GM19025 (cell line): ENCODE results near the gene HIPK1.
"Not testable (repeated sequence)": the region's sequence is repeated elsewhere in the genome, so short reads cannot be mapped to it uniquely, and the experiment has no call there.

Experiments
- ATAC-seq: cut with Tn5 transposase; IDR thresholded peaks from one replicate; pipeline ENCODE4 v1.9.1; 2021; ENCODE audit warnings: mild to moderate bottlenecking, low read depth, moderate library complexity; ENCODE audit not compliant: unreplicated experiment

Gene HIPK1

DNA sequence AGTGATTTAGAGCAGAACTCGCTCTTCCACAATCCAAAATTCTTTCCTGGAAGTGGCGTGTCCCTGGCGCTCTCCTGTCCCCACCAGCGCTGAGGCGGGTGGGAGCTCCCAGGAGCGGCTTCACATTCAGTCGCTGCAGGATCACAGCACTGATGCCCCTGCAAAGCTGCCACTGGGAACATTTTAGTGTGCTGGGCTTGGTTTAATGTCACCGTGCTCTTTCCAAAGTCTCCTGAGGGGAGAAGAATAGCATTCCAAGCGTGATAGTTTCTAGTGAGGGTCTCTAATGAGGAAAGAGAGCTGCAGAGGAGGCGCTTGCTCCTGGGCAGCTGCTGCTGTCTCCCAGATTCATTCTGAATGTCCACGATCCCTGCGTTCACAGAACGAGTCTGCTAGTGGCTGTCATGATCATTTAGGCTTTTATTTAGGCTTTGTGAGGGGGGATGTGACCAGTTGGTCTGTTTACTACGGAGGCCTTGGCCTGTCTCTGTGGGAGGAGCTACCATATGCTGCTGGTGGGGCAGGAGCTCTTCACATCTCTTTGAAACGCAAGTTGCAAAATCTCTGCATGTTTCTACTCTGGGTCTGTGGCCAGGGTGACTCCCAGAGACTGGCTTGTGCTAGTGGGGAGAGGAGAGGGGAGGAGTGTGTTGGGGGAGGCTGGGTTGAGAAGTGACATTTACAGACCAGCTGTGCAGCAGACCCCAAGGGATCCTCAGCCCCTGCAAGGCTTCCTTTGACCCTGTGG lies 73.5 kb downstream of the HIPK1 start:
- no peak for ATAC-seq

DNA sequence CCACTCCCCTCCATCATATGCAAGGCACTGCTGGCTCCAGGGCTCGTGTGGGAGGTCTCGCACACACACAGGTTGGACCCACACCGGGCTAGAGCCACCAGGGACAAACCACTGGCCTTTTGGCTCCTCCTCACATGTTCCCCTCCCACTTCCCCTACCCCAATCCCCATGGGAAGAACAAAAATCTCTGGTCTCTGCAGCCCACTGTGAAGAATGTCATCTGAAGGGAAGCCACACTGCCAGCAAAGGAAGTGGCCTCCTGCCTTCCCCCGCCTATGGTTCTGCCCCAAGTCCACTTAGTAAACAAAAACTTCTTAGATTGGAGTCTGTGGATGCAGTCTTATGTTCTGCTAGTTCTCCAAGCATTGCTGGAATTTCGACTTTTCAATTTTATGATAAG lies 74.3 kb downstream of the HIPK1 start:
- ATAC-seq = no peak

GRCh38 chr1:114006825-114007224 lies 77.7 kb downstream of the HIPK1 start:
- not testable (repeated sequence) for ATAC-seq

GRCh38 chr1:114008480-114008941 lies 79.4 kb downstream of the HIPK1 start:
- no peak for ATAC-seq

DNA sequence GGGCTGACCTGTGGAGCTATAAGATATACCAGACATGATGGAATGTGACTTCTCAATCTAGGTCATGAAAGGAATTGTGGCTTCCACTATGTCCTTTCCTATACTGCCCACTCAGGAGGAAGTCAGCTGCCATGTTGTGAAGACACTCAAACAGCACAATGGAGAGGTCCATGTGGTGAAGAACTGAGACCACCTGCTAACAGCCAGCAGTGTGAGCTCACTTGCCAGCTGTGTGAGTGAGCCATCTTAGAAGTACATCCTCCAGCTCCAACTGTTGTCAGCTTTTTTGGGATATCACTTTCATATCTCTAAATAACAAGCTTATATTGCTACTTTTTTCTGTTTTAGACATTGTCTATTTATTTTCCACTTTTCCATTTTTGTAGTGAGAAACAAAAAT lies 79.9 kb downstream of the HIPK1 start:
- ATAC-seq = no peak

- no peak for ATAC-seq
Observed at GRCh38 chr1:114009393-114009792, 80.3 kb downstream of the HIPK1 start.

DNA sequence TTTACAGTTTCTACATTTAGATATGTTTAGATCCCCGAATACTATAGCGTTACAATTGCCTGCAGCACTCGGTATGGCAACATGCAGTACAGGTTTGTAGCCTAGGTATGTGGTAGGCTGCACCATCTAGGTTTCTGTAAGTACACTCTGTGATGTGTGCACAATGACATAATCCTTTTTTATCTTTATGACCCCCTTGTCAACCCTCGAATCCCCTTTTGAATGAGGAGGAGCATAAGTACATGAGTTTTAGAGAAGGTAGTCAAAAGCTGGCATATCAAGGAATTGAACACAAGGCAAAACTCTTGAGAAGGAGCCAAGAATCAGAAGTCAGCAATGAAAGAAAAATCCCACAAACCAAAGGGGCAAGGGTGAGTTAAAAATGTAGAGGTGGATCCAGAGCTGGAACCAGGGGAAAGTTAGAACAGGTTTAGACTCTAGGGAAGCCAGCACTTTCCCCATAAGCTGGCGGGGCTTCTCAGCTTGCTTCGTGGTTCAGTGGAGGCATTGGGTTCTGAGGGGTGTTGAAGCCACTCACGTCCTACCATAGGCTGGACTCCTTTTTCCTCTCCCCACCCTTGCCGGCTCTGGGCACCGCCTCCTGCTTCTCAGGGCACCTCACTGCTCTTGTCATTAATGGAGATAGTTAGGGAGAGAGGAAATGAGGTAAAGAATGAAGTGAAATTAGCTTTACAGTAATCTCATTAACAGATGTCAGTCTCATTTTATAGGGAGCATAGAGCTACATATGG lies 81.5 kb downstream of the HIPK1 start:
- no peak for ATAC-seq

- ATAC-seq = no peak
Observed at GRCh38 chr1:114011796-114012195, 82.7 kb downstream of the HIPK1 start.

GRCh38 chr1:114015075-114015474 lies 86.0 kb downstream of the HIPK1 start:
- no peak for ATAC-seq

DNA sequence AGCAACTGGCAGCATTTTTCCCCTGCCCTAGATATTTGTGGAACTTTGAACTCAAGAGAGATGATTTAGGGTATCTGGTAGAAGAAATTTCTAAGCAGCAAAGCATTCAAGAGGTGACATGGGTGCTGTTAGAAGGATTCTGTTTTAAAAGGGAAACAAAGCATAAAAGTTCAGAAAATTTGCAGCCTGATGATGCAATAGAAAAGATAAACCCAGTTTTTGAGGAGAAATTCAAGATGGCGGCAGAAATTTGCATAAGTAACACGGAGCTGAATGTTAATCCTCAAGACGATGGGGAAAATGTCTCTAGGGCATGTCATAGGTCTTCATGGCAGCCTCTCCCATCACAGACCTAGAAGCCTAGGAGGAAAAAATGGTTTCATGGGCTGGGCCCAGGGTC lies 90.6 kb downstream of the HIPK1 start:
- not testable (repeated sequence) for ATAC-seq

GRCh38 chr1:114021665-114022099 lies 92.6 kb downstream of the HIPK1 start:
- no peak for ATAC-seq

DNA sequence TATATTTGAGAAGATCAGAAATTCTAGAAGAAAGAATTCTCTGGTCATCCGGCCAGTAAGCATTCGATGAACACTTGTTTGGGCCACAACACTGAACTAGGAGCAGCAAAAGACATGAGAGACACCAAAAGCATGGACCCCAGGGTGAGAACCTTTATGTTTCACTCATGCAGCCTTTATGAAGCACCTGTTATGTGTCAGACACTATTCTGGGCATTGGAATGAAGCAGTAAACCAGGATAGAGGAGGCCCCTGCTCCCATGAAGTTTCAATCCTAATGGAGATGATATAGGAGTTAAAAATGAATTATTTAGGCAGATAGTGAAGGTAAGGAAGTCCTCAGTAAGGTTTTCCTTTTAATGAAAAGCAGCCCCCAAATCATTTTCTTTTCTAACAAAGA lies 93.8 kb downstream of the HIPK1 start:
- ATAC-seq = no peak

GRCh38 chr1:114023377-114023776 lies 94.3 kb downstream of the HIPK1 start:
- ATAC-seq = no peak

DNA sequence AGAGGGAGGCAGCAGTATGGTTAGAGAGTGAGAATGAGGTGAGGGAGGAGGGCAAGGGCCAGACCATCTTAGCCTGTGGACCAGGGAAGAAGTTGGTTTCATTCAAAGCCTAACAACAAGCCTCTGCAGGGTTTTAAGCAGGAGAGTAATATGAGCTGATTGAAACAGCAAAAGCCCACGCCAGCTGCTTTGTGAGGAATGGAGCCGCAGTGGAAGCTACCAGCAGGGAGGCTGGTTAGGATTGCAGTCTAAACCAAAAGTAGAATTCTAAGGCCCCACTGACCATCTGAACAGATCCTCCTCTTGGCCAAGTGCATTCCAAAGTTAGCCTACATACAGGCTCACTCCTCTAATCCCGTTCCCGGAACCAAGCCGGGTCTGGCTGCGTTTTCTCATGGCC lies 94.9 kb downstream of the HIPK1 start:
- no peak for ATAC-seq

DNA sequence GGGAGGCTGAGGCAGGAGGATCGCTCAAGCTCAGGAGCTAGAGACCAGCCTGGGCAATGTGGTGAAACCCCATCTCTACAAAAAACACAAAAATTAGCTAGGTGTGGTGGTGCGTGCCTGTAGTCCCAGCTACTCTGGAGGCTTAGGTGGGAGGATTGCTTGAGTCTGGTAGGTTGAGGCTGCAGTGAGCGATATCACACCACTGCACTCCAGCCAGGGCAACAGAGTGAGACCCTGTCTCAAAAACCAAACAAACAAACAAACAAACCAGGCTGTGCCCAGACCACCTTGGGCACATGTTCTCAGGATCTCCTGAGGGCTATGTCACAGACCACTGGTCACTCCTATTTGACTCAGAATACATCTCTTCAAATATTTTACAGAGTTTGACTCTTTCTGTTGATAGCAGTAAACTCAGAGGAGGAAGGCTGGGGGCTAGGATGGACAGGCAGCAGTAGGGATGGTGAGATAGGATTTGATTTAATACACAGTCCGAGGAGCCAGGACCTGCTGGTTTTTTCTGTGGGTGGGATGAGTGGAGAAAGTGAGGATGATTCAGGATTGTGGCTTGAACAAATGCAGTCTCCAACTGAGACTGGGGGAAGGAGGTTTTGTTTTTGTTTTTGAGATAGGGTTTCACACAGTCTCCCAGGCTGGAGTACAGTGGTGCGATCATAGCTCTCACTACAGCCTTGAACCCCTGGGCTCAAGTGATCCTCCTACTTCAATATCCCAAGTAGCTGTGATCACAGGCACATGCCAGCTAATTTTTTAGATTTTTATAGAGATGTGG lies 96.7 kb downstream of the HIPK1 start:
- ATAC-seq = no peak

DNA sequence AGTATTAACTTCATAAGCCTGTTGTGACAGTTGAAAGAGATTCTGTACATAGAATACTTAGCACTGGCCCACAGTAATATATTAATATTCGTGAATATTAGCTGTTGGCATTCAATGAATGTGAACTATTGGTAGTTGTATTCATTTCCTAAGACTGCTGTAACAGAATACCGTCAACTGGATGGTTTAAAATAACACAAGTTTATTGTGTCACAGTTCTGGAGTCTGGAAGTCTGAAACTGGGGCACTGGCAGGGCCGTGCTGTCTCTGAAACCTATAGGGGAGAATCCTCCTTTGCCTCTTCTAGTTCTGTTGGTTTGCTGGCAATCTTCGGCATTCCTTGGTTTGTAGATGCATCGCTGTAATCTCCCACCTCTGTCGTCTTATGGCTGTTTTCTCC lies 97.7 kb downstream of the HIPK1 start:
- no peak for ATAC-seq
